Osteoblast (primary cell): ENCODE data around the gene NKD2. TPM values are rescaled to one million over a fixed set of nuclear protein-coding genes. Genes with fewer than 3 reads are reported as not detected.

Experiments
- DNase-seq: peaks from one replicate; pipeline ENCODE4 v3.0.0; 2011; ENCODE audit warnings: low spot score, mixed read lengths; ENCODE audit not compliant: insufficient read length; ENCODE audit errors: missing footprints
- H2AFZ ChIP-seq: 2 replicates; pipeline ENCODE4 v1.6.0; 2011; ENCODE audit warnings: mild to moderate bottlenecking, low read length
- H3K27ac ChIP-seq: 2 replicates; pipeline ENCODE4 v1.5.1; 2011; ENCODE audit warnings: mild to moderate bottlenecking, low read depth, low read length, moderate library complexity
- H3K27me3 ChIP-seq: 2 replicates; pipeline ENCODE4 v1.6.0; 2012; ENCODE audit warnings: mild to moderate bottlenecking, control low read depth, inconsistent platforms, low read length, moderate library complexity; ENCODE audit not compliant: insufficient read depth
- H3K36me3 ChIP-seq: 2 replicates; pipeline ENCODE4 v1.5.1; 2011; ENCODE audit warnings: mild to moderate bottlenecking, low read length, control low read depth, moderate library complexity; ENCODE audit not compliant: insufficient read depth
- H3K4me1 ChIP-seq: 2 replicates; pipeline ENCODE4 v1.5.1; 2011; ENCODE audit warnings: mild to moderate bottlenecking, low read length, control low read depth, moderate library complexity; ENCODE audit not compliant: insufficient read depth
- H3K4me2 ChIP-seq: 2 replicates; pipeline ENCODE4 v1.6.0; 2011; ENCODE audit warnings: mild to moderate bottlenecking, low read length; ENCODE audit not compliant: insufficient read depth
- H3K4me3 ChIP-seq: fragments of 200-600 bp; sonication (generic); 3 replicates; pipeline ENCODE4 v1.5.1; 2012; ENCODE audit warnings: mild to moderate bottlenecking, low read length, inconsistent platforms; ENCODE audit not compliant: insufficient read depth
- H3K79me2 ChIP-seq: 2 replicates; pipeline ENCODE4 v1.6.0; 2012; ENCODE audit warnings: mild to moderate bottlenecking, low read length, control low read depth, inconsistent platforms; ENCODE audit not compliant: insufficient read depth
- H3K9me3 ChIP-seq: 2 replicates; pipeline ENCODE4 v1.5.1; 2011; ENCODE audit warnings: low read depth, low read length, control low read depth
- H4K20me1 ChIP-seq: 2 replicates; pipeline ENCODE4 v1.6.0; 2012; ENCODE audit warnings: mild to moderate bottlenecking, low read length, control low read depth; ENCODE audit not compliant: insufficient read depth
- total RNA-seq: library from RNA; depleted of rRNA; stranded (reverse); fragments of >200 nt; gene quantifications from 2 replicates; pipeline ENCODE4 v1.2.3, GENCODE V29; 2012
- TF ChIP-seq, protein P1 (sequence below): IDR thresholded peaks from 2 replicates; pipeline ENCODE4 v1.5.1; 2011; ENCODE audit warnings: mild to moderate bottlenecking, low read depth, low read length, moderate library complexity; ENCODE audit errors: extremely low read depth

NKD2 gene
- total RNA-seq, 1 donor, result under 0.01 TPM

DNA sequence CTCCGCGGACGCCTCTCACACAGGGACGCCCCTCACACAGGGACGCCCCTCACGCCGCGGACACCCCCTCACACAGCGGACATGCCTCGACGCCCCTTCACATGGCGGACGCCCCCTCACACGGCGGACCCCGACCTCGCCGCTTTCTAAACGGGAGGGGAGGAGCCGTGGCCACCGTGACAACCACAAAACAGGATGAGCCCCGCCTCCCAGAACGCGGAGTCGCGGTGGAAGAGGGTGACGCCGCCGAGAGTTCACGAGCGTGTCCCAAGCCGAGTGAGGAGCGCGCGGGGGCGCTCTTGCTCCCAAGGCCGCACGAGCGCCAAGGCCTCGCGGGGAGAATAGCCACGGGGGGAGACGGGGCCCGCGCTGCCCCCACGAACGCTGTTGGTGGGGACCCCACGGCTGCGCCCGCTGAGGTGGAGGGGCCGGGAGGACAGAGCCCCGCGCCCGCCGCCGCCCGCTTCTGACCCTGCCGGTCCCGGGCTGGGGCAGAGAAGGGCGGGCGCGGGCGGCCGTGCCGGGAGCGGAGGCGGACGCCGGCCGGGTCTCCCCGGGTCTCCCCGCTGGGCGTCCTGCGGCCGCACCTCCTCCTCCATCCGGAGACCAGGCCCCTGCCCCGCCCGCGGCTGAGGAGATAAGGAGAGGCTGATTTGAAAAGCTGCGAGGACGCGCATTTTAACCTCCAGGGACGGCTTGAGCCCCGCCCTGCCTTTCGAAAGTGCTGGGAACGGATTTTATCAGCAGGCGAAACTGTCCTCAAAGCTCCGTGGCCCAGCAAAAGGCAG is 3.9 kb upstream of the NKD2 start:
- H3K4me3 ChIP-seq, result peak overlapping the region; percentile 60
- no peaks in the 10 kb centered on the region for H3K9me3 ChIP-seq
- no peaks in the 10 kb centered on the region for H4K20me1 ChIP-seq
- no peak overlapping the region for H2AFZ ChIP-seq
- DNase-seq, result peak; percentile 90
- H3K36me3 ChIP-seq, result no peaks in the 10 kb centered on the region
- no peak overlapping the region for H3K27ac ChIP-seq
- TF ChIP-seq, protein P1, sequence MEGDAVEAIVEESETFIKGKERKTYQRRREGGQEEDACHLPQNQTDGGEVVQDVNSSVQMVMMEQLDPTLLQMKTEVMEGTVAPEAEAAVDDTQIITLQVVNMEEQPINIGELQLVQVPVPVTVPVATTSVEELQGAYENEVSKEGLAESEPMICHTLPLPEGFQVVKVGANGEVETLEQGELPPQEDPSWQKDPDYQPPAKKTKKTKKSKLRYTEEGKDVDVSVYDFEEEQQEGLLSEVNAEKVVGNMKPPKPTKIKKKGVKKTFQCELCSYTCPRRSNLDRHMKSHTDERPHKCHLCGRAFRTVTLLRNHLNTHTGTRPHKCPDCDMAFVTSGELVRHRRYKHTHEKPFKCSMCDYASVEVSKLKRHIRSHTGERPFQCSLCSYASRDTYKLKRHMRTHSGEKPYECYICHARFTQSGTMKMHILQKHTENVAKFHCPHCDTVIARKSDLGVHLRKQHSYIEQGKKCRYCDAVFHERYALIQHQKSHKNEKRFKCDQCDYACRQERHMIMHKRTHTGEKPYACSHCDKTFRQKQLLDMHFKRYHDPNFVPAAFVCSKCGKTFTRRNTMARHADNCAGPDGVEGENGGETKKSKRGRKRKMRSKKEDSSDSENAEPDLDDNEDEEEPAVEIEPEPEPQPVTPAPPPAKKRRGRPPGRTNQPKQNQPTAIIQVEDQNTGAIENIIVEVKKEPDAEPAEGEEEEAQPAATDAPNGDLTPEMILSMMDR, result peak; percentile 37
- H3K4me1 ChIP-seq, result no peaks in the 10 kb centered on the region
- peak overlapping the region; percentile 67 for H3K4me2 ChIP-seq
- peaks cover 70% of the 10 kb centered on the region for H3K27me3 ChIP-seq
- H3K79me2 ChIP-seq, result no peaks in the 10 kb centered on the region

DNA sequence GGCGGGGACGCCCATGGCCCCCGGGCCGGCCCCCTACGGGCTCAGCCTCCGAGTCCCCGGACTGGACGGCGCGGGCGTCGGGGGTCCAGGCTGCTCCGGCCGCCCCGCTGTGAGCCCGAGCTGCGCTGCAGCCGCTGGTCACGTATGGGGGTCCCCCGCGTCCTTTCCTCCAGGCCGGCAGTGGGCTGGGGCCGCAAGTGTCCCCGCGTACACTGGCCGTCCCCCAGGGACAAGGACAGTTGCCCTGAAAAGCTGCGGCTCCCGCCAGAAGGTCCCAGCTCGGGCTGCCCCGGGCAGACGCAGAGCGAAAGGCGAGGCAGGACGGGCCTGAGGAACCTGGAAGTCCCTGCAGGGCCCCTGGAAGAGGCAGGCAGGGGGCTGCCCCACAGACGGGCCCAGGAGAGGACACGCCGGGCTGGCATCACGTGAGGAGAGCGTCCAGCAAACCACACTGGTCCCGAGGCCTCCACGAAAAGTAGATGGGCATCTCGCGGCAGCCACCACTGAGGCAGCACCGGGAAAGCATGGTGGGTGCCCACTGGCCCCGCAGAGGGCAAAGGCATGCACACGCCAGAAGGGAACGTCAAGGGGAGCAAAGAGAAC is 3.3 kb upstream of the NKD2 start:
- Histone ChIP-seq H3K4me2 (peak overlapping the region; percentile 67), H3K27me3 (peaks cover 73% of the 10 kb centered on the region), H3K4me3 (peak overlapping the region; percentile 60), H4K20me1 (no peaks in the 10 kb centered on the region), H2AFZ (no peak overlapping the region), H3K4me1 (no peaks in the 10 kb centered on the region), H3K79me2 (no peaks in the 10 kb centered on the region), H3K27ac (no peak overlapping the region), H3K9me3 (no peaks in the 10 kb centered on the region), H3K36me3 (no peaks in the 10 kb centered on the region)
- TF ChIP-seq, protein P1, result no peak
- peak; percentile 80 for DNase-seq

DNA sequence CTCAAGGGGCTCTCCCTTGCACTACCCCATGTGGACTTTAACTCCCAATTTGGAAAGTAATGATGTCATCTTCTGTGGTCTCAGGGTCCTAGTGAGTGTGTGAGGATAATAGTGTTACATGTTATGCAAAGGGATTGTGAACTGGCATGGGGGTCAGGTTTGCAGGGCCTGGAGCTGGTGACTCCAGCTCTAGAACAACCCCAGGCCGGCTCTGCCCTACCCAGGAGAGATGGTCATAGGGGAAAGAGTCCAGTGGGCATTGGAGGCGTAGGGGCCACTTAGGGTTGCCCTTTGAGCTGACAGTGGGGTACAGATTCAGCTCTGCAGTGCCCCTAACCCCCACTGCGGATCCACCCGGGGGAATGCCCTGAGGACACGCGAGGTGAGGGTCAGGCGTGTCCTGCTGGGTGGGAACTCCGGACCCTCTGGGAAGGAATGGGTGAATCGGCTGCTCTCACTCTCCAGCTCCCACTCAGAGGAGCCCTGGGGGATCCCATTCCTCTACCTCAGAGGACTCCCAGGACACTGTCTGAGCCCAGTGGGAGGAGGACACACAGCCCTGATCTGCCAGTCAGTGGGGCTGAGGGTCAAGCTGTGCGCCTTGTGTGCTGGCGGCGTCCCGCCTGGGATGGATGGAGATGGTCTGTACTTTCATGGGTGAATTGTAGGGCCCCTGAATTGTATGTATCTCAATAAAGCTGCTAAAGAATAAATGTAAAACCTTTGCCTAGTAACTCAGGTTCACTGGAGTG is 2.5 kb upstream of the NKD2 start:
- H4K20me1 ChIP-seq, result no peaks in the 10 kb centered on the region
- H3K4me2 ChIP-seq, result no peak overlapping the region
- no peaks in the 10 kb centered on the region for H3K4me1 ChIP-seq
- peaks cover 81% of the 10 kb centered on the region for H3K27me3 ChIP-seq
- no peak overlapping the region for H3K27ac ChIP-seq
- no peak overlapping the region for H2AFZ ChIP-seq
- H3K36me3 ChIP-seq, result no peaks in the 10 kb centered on the region
- no peak overlapping the region for H3K4me3 ChIP-seq
- H3K9me3 ChIP-seq, result no peaks in the 10 kb centered on the region
- no peaks in the 10 kb centered on the region for H3K79me2 ChIP-seq
- TF ChIP-seq, protein P1, result no peak
- DNase-seq, result peak; percentile 92

- peaks cover 75% of the 10 kb centered on the region for H3K27me3 ChIP-seq
Observed at GRCh38 chr5:1006656-1007071, 1.9 kb upstream of the NKD2 start.

More at GRCh38 chr5:1006656-1007071, 1.9 kb upstream of the NKD2 start:
- H3K4me2 ChIP-seq, result no peak overlapping the region
- H3K27ac ChIP-seq, result no peak overlapping the region
- no peak overlapping the region for H2AFZ ChIP-seq
- peak; percentile 91 for DNase-seq
- no peak overlapping the region for H3K4me3 ChIP-seq
- H3K4me1 ChIP-seq, result no peaks in the 10 kb centered on the region
- H4K20me1 ChIP-seq, result no peaks in the 10 kb centered on the region
- H3K9me3 ChIP-seq, result no peaks in the 10 kb centered on the region
- no peaks in the 10 kb centered on the region for H3K79me2 ChIP-seq
- H3K36me3 ChIP-seq, result no peaks in the 10 kb centered on the region
- TF ChIP-seq, protein P1, result no peak
